ENCODE measurements around the gene SYNJ1.
"Not testable (repeated sequence)": the region's sequence is repeated elsewhere in the genome, so short reads cannot be mapped to it uniquely, and the experiment has no call there.

Gene SYNJ1

DNA sequence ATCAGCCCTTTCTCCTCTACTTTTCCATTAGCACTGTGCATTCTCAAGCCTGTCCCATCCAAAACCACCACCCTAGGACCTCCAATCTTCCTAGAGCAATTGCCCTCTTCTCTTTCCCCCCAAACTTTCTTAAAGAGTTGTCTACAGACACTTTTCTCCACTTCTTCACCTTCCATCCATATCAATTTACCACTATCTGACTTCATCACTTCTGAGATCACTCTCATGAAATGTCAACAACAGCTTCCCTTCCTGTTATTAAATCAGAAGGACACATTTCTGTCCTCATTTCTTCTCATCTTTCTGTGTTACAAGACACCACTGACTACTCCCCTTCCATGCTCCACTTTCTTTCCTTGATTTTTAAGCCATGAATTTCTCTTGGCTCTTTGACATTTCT, 79.6 kb downstream of the SYNJ1 start:
- H3K4me3 ChIP-seq (ENCODE audit: low read depth, low read length), result no peak overlapping the region
- no peak for DNase-seq (ENCODE audit: low read depth)
- TF ChIP-seq, protein P1, sequence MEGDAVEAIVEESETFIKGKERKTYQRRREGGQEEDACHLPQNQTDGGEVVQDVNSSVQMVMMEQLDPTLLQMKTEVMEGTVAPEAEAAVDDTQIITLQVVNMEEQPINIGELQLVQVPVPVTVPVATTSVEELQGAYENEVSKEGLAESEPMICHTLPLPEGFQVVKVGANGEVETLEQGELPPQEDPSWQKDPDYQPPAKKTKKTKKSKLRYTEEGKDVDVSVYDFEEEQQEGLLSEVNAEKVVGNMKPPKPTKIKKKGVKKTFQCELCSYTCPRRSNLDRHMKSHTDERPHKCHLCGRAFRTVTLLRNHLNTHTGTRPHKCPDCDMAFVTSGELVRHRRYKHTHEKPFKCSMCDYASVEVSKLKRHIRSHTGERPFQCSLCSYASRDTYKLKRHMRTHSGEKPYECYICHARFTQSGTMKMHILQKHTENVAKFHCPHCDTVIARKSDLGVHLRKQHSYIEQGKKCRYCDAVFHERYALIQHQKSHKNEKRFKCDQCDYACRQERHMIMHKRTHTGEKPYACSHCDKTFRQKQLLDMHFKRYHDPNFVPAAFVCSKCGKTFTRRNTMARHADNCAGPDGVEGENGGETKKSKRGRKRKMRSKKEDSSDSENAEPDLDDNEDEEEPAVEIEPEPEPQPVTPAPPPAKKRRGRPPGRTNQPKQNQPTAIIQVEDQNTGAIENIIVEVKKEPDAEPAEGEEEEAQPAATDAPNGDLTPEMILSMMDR (IDR thresholded peaks at IDR 0.05; ENCODE audit: insufficient read depth, low read depth, low read length, missing control alignments), result no peak

DNA sequence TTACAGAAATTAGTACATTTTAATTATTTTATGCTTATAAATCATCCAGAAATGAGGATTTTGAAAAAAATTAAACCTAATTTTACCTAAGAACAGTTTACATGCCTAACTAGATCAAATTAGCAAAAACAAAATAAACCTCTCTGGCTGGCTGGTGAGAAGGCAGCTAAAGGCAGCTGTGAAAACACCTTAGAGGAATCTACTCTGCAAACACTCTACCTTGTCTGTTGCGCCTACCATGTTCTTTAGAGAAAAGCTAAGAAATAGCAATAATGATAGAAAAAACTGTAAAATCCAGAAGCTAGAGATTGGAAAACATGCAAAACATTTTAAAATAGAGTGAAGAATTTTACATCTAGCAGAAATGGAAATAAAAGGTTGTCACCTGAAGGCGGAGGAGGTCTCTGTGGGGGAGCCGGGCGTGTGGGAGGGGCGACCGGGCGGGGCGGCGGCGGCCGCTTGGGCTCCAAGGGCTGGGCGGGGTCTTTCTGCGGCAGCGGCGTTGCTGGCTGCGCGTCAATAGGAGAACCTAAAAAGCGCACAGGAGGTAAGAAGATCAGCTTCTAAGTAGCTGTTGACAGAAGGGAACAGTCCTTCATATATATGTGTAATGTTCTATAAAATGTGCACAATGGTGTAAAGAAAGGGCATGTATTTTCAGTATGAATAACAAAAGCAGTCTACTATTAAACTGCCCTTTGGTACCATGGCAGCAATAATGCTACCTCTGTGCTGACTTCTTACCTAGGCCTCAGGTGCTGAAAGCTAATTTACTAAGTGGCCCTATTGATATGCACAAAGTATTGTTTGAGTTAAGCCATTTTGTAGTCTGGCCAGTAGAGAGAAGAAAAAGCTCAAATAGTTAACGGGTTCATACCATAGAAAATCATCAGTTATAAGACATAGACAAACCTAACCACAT, 82.3 kb downstream of the SYNJ1 start:
- DNase-seq (ENCODE audit: low read depth), result no peak
- no peak overlapping the region for H3K4me3 ChIP-seq (ENCODE audit: low read depth, low read length)
- TF ChIP-seq, protein P1 (IDR thresholded peaks at IDR 0.05; ENCODE audit: insufficient read depth, low read depth, low read length, missing control alignments), result no peak

GRCh38 chr21:32641710-32642698, 85.8 kb downstream of the SYNJ1 start:
- TF ChIP-seq, protein P1 (IDR thresholded peaks at IDR 0.05; ENCODE audit: insufficient read depth, low read depth, low read length, missing control alignments), result no peak
- no peak for DNase-seq (ENCODE audit: low read depth)
- no peak overlapping the region for H3K4me3 ChIP-seq (ENCODE audit: low read depth, low read length)

DNA sequence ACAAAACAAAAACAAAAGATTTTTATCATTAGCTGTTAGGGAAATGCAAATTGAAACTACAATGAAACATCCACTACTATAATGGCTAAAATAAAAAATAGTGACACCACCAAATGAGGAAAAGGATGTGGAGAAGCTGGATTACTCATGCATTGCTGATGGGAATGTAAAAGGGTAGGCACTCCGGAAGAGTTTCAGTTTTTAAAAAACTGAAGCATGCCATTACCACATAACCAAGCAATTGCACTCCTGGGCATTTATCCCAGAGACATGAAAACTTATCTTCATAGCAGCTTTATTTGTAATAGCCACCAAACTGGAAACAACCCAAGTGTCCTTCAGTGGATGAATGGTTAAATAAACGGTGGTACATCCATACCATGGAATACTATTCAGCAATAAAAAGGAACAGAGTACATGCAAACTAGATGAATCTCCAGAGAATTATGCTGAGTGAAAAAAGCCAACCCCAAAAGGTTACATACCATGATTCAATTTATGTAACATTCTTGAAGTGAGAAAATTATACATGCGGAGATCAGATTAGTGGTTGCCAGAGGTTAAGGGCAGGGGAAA, 101.1 kb downstream of the SYNJ1 start:
- TF ChIP-seq, protein P1 (IDR thresholded peaks at IDR 0.05; ENCODE audit: insufficient read depth, low read depth, low read length, missing control alignments), result no peak
- DNase-seq (ENCODE audit: low read depth), result no peak
- no peak overlapping the region for H3K4me3 ChIP-seq (ENCODE audit: low read depth, low read length)

GRCh38 chr21:32618218-32618617, 109.6 kb downstream of the SYNJ1 start:
- not testable (repeated sequence) for DNase-seq (ENCODE audit: low read depth); H3K4me3 ChIP-seq (ENCODE audit: low read depth, low read length)

- TF ChIP-seq, protein P1 (IDR thresholded peaks at IDR 0.05; ENCODE audit: insufficient read depth, low read depth, low read length, missing control alignments), result no peak
- DNase-seq (ENCODE audit: low read depth), result no peak
- H3K4me3 ChIP-seq (ENCODE audit: low read depth, low read length), result peak overlapping the region; percentile 83
Measured at GRCh38 chr21:32613436-32614043, 114.3 kb downstream of the SYNJ1 start.
